ENCODE measurements around the gene GNB1. TPM values are rescaled to one million over a fixed set of nuclear protein-coding genes. Genes with fewer than 3 reads are reported as not detected.
"Not testable (repeated sequence)": the region's sequence is repeated elsewhere in the genome, so short reads cannot be mapped to it uniquely, and the experiment has no call there.

Gene GNB1
- total and polyA plus RNA-seq, 2 of the 4 experiments (the other 2 are of a cell fraction) = 73.5 to 371 TPM

DNA sequence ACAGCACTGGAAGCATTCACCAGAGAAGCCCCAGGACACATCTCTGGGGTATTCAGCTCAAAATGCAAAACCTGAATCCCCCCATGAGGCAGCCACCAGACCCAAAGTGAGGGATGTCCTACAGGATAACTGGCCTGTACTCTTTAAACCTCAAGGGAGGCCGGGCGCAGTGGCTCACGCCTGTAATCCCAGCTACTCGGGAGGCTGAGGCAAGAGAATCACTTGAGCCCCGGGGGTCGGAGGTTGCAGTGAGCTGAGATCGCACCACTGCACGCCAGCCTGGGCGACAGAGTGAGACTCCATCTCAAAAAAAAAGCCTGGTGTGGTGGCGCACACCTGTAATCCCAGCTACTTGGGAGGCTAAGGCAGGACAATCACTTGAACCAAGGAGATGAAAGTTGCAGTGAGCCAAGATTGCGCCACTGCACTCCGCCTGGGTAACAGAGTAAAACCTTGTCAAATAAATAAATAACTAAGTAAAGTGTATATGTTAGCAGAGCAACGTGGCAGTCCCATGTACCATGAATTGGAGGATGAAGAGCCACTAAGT, 29.1 kb downstream of the GNB1 start:
- H2BK20ac ChIP-seq (ENCODE audit: low read depth, low read length); H3K27ac ChIP-seq (ENCODE audit: insufficient read depth, low read length); H3K4me2 ChIP-seq (ENCODE audit: low read depth, low read length); POLR2A ChIA-PET (ENCODE audit: unreplicated experiment); H4K5ac ChIP-seq (ENCODE audit: low read depth, low read length); H3K4ac ChIP-seq (ENCODE audit: low read depth, low read length); H3K14ac ChIP-seq (replicated peaks; ENCODE audit: low read depth, low read length); H2BK120ac ChIP-seq (ENCODE audit: low read depth, low read length); in situ Hi-C loops (cut with MboI; ENCODE audit: low sequenced_read_pairs); DNase-seq; H4K91ac ChIP-seq (ENCODE audit: insufficient read depth, low read depth, low read length); H2AK5ac ChIP-seq (ENCODE audit: low read depth, low read length); H3K23ac ChIP-seq (ENCODE audit: low read depth, low read length); H2BK15ac ChIP-seq (ENCODE audit: low read depth, low read length); H3K27me3 ChIP-seq (ENCODE audit: control insufficient read depth, insufficient read depth, low read length); intact Hi-C loops (cut with micrococcal nuclease); BruUV-seq (replicated peaks); H2AK9ac ChIP-seq (replicated peaks; ENCODE audit: low read depth, low read length, poor library complexity); ATAC-seq (ENCODE audit: low read depth); dilution Hi-C loops (cut with HindIII; ENCODE audit: low sequenced_read_pairs, unreplicated experiment); H4K8ac ChIP-seq (ENCODE audit: low read depth in 2 of 2, low read length in 2 of 2); H3K36me3 ChIP-seq (ENCODE audit: control insufficient read depth, insufficient read depth, low read length); H2BK5ac ChIP-seq (ENCODE audit: low read depth, low read length, poor library complexity, severe bottlenecking); H3K9ac ChIP-seq (ENCODE audit: low read depth, low read length); H3K56ac ChIP-seq (ENCODE audit: extremely low read depth, insufficient read depth, low read length); H2AFZ ChIP-seq (replicated peaks; ENCODE audit: low read length, poor library complexity); H3K18ac ChIP-seq (ENCODE audit: low read depth, low read length); H3K4me3 ChIP-seq (ENCODE audit: insufficient read depth, low read depth, low read length); H3K9me3 ChIP-seq (ENCODE audit: control insufficient read depth, insufficient read depth, low read length): not testable (repeated sequence)
- CTCF ChIA-PET = interaction anchor here (0.5 to 0.6 kb wide), 2 partner anchors 17 to 264 kb away, joined by 3 read pairs; no protein-coding TSS in a partner anchor
- Histone ChIP-seq H3K79me1 (ENCODE audit: low read depth in 1 of 2, low read length in 2 of 2) (peaks cover 0 to 70% of the 10 kb centered on the region in 2 experiments; a peak in 2 of 4 replicates), H3K9me1 (ENCODE audit: insufficient read depth, low read length) (peaks cover 23% of the 10 kb centered on the region), H3K4me1 (ENCODE audit: control insufficient read depth, insufficient read depth, low read length) (peaks cover 24% of the 10 kb centered on the region), H4K20me1 (ENCODE audit: insufficient read depth, low read length) (peaks cover 100% of the 10 kb centered on the region)
- WGBS, 2 experiments (ENCODE audit: extremely low coverage in 2 of 2, insufficient read length in 1 of 2) = 98% methylated on average over 10 of the region's 13 CpGs; no CpG with 5 or more reads in 1 of the 2 experiments
- TF ChIP-seq CEBPB (IDR thresholded peaks at IDR 0.05; ENCODE audit: low read depth, low read length) = 0 out of 2 replicates have a peak, but pooled peaks have one; percentile 13

Measured in IMR-90 (cell line).